Ishikawa (cell line): ENCODE measurements around the gene HSD11B2.

Experiments used
- CEBPB ChIP-seq: IDR thresholded peaks from 2 replicates; pipeline ENCODE4 v1.6.1; 2012
- CREB1 ChIP-seq: IDR thresholded peaks from 2 replicates; pipeline ENCODE4 v1.6.1; 2012; ENCODE audit warnings: low read depth
- EGR1 ChIP-seq: IDR thresholded peaks from 2 replicates; pipeline ENCODE4 v1.6.1; 2012
- EP300 ChIP-seq: IDR thresholded peaks from 2 replicates; pipeline ENCODE4 v1.6.1; 2012; ENCODE audit warnings: borderline replicate concordance
- FOXM1 ChIP-seq: IDR thresholded peaks from 2 replicates; pipeline ENCODE4 v1.6.1; 2012; ENCODE audit warnings: low read depth, borderline replicate concordance
- NFIC ChIP-seq: IDR thresholded peaks from 2 replicates; pipeline ENCODE4 v1.6.1; 2012
- RAD21 ChIP-seq: IDR thresholded peaks from 2 replicates; pipeline ENCODE4 v1.6.1; 2012; ENCODE audit warnings: low read depth
- REST ChIP-seq: IDR thresholded peaks from 2 replicates; pipeline ENCODE4 v1.6.1; 2012; ENCODE audit warnings: low read depth, mild to moderate bottlenecking
- TAF1 ChIP-seq: IDR thresholded peaks from 2 replicates; pipeline ENCODE4 v1.6.1; 2012; ENCODE audit warnings: low read depth, mild to moderate bottlenecking
- TCF12 ChIP-seq: IDR thresholded peaks from 2 replicates; pipeline ENCODE4 v1.6.1; 2012; ENCODE audit warnings: low read depth
- TEAD4 ChIP-seq: IDR thresholded peaks from 2 replicates; pipeline ENCODE4 v1.6.1; 2012
- YY1 ChIP-seq: IDR thresholded peaks from 2 replicates; pipeline ENCODE4 v1.6.1; 2012; ENCODE audit warnings: low read depth
- ZBTB7A ChIP-seq: IDR thresholded peaks from 2 replicates; pipeline ENCODE4 v1.6.1; 2012; ENCODE audit warnings: low read depth
- TF ChIP-seq, protein P1 (sequence below): IDR thresholded peaks from 2 replicates; pipeline ENCODE4 v1.6.1; 2012
- TF ChIP-seq, protein P2 (sequence below): IDR thresholded peaks from 2 replicates; pipeline ENCODE4 v1.6.1; 2012

HSD11B2 gene

DNA sequence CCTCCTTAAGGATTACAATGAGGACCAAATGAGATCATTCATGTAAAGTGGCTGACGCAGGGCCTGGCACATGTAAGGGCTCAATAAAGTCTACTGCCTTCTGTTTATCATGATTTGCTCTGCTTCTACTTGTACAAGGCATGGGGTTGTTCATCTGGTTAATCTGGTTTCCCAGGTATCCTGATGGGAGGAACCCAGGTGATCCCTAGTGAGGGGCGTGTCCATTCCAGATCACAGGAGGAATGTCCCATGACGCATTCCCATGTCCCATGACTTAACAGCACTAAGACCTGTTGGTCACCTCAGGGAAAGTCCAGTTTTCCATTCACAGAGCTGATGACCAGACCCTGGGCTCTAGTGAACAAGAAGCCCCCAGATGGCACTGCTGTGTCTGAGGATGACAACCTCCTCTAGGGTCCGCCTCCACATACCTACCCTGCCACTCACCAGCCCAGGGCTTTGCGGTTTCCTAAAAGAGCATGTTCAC, 26.1 kb upstream of the HSD11B2 start:
- TF ChIP-seq CEBPB: no peak
- TF ChIP-seq, protein P1, sequence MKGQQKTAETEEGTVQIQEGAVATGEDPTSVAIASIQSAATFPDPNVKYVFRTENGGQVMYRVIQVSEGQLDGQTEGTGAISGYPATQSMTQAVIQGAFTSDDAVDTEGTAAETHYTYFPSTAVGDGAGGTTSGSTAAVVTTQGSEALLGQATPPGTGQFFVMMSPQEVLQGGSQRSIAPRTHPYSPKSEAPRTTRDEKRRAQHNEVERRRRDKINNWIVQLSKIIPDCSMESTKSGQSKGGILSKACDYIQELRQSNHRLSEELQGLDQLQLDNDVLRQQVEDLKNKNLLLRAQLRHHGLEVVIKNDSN: peak; percentile 69
- TF ChIP-seq EP300: peak; percentile 73; the same call in 1 of the 2 replicates
- no peak for TF ChIP-seq EGR1
- peak; percentile 22; the same call in 1 of the 2 replicates for TF ChIP-seq YY1
- no peak for TF ChIP-seq RAD21
- TF ChIP-seq REST: no peak
- TF ChIP-seq, protein P2, sequence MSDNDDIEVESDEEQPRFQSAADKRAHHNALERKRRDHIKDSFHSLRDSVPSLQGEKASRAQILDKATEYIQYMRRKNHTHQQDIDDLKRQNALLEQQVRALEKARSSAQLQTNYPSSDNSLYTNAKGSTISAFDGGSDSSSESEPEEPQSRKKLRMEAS: peak; percentile 84
- TF ChIP-seq TCF12: peak; percentile 87
- TF ChIP-seq FOXM1: no peak
- TF ChIP-seq CREB1: peak; percentile 65
- TF ChIP-seq ZBTB7A: no peak
- TF ChIP-seq TAF1: no peak
- TF ChIP-seq TEAD4: peak; percentile 90
- peak; percentile 58; the same call in 1 of the 2 replicates for TF ChIP-seq NFIC

- no peak for TF ChIP-seq TEAD4
- no peak for TF ChIP-seq TCF12
- no peak for TF ChIP-seq REST
- no peak for TF ChIP-seq NFIC
Observed at GRCh38 chr16:67405336-67405735, 25.6 kb upstream of the HSD11B2 start.

GRCh38 chr16:67406111-67406971, 24.6 kb upstream of the HSD11B2 start:
- no peak for TF ChIP-seq TAF1
- TF ChIP-seq RAD21: no peak
- TF ChIP-seq, protein P2: no peak
- no peak for TF ChIP-seq NFIC
- TF ChIP-seq TEAD4: no peak
- no peak for TF ChIP-seq EGR1
- TF ChIP-seq ZBTB7A: no peak
- no peak for TF ChIP-seq FOXM1
- TF ChIP-seq, protein P1: no peak
- TF ChIP-seq YY1: no peak
- TF ChIP-seq CEBPB: no peak
- no peak for TF ChIP-seq REST
- TF ChIP-seq EP300: no peak

GRCh38 chr16:67407176-67407787, 23.6 kb upstream of the HSD11B2 start:
- no peak for TF ChIP-seq FOXM1
- TF ChIP-seq, protein P2: no peak
- TF ChIP-seq CREB1: no peak
- no peak for TF ChIP-seq RAD21
- TF ChIP-seq CEBPB: no peak
- no peak for TF ChIP-seq EGR1
- TF ChIP-seq, protein P1: no peak
- TF ChIP-seq TEAD4: no peak
- no peak for TF ChIP-seq YY1
- no peak for TF ChIP-seq REST
- TF ChIP-seq ZBTB7A: no peak
- TF ChIP-seq TCF12: no peak
- no peak for TF ChIP-seq NFIC
- TF ChIP-seq TAF1: no peak
- TF ChIP-seq EP300: no peak
